HFF-Myc (cell line): ENCODE results near the gene S100A7A.
"Not testable (repeated sequence)": the region's sequence is repeated elsewhere in the genome, so short reads cannot be mapped to it uniquely, and the experiment has no call there.

Source experiments
- DNase-seq: peaks from one replicate; pipeline ENCODE4 v3.0.0-alpha.2; 2011; ENCODE audit warnings: low read depth; ENCODE audit errors: extremely low read depth
- H3K4me3 ChIP-seq: replicated peaks from 2 replicates; pipeline ENCODE4 v1.5.1; 2011; ENCODE audit warnings: low read depth, mild to moderate bottlenecking, control low read depth, low read length
- CTCF ChIP-seq: IDR thresholded peaks from 2 replicates; pipeline ENCODE4 v1.5.1; 2012; ENCODE audit warnings: mild to moderate bottlenecking, low read depth, low read length, control low read depth; ENCODE audit errors: missing control alignments

S100A7A gene

DNA sequence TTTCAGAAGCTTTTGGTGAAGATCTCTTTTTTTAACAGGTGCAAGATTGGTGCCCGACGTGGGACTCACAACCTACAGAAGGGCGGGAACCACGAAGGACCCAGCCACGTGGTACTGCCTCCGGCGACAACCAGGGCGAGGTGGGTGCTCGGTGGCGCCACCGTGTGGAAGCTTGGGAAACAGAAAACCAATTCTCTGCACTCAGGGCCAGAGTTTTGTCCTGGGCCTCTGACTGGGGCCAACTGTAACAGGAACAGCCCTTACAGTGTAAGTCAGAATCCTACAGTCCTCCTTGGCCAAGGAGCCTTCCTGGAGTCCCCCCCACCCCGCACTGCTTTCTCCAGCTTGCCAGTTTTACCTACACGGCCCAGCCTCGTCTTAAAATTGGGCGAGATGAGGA lies 11.6 kb upstream of the S100A7A start:
- peak; percentile 59 for TF ChIP-seq CTCF
- no peak for DNase-seq
- no peak overlapping the region for H3K4me3 ChIP-seq

DNA sequence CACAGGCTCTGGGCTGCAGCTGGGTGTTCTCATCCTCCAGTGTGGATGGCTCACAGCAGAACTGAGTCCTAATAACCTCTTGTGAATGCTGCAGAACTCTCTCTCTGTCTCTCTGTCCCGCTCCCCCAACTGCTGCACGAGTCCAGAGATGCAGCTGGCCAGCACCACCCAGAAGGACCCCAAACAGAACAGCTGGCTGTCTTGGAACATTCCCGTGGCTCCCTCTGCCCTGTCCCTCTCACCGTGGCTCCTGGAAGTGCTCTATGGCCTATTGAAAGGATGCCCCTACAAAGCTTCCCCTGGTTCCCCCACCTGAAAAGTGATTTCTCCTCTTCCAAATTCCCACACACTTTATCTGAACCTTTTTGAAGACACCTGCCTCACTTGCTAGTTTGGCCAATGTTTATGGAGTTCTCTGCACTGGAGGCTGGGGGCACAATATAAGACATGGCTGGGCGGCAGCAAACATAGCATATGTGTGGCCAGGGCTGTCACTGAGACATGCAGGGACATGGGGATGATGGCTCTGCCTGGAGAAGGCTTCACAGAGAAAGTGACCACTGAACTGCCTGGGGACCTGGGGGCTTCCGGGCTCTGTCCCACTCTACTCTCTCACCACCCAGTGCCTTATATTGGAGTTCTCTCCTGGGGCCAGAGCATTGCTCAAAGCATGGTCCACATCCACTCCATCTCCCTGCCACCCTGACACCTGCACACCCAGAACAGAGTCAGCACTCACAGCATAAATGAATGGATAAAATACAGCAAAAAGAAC lies 10.3 kb upstream of the S100A7A start:
- not testable (repeated sequence) for DNase-seq, H3K4me3 ChIP-seq

- DNase-seq, H3K4me3 ChIP-seq: not testable (repeated sequence)
Observed at GRCh38 chr1:153407274-153407673, 9.0 kb upstream of the S100A7A start.

DNA sequence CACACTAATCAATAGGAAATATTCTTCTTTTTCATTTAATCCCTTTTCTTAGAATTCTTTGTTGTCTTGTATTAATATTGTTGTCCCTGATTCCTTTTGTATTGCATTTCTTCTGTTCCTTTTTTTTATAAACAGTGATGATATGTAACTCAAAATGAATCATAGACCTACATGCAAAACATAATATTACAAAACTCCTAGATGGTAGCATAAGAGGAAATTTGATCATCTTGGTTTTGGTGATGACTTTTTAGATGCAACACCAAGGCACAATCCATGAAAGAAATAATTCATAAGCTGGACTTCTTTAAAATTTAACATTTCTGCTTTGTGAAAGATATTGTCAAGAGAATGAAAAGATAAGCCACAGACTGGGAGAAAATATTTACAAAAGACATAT lies 2.4 kb upstream of the S100A7A start:
- DNase-seq, H3K4me3 ChIP-seq: not testable (repeated sequence)

GRCh38 chr1:153417136-153417888 lies 992 bp downstream of the S100A7A start:
- no peak for TF ChIP-seq CTCF
- no peak for DNase-seq
- H3K4me3 ChIP-seq = no peak overlapping the region

DNA sequence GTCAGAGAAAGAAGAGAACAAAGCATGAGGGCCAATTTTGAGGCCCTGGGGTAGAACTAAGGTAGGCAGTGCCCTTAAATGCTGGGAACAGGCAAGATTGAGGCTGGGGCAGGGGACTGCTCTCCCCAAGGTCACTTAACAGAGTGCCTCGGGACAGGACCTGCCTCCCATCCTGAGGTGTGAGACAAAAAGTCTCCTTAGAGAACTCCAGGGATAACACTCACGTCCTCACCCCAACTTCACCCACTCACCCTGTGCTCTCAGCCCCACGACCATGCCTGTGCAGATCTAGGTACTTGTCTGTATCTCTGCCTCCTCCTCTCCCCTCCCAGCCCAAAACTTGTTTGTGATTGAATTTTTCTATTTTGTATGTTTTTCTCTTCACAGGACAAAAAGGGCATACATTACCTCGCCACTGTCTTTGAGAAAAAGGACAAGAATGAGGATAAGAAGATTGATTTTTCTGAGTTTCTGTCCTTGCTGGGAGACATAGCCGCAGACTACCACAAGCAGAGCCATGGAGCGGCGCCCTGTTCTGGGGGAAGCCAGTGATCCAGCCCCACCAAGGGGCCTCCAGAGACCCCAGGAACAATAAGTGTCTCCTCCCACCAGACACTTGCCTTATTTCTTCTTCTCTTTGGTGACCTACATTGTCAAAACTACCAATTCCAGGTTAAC lies 2.6 kb downstream of the S100A7A start:
- not testable (repeated sequence) for DNase-seq, H3K4me3 ChIP-seq

DNA sequence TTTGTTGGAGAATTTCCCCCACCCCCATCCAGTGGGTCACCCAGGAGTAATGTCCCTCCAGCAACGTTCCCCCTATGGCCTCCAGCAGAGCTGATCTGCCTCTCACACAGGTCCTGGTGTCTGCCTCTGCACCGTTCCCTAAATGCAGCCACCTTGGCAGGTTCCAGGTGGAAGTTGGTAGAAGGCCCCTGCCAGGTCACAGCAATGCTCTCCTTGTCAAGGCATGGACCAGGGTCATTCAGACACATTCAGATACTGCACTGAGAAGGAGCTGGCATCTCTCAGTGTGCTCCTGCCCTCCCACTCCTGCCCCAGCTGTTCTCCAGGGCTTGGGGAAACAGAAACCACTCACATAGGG lies 3.1 kb downstream of the S100A7A start:
- not testable (repeated sequence) for H3K4me3 ChIP-seq, DNase-seq

DNA sequence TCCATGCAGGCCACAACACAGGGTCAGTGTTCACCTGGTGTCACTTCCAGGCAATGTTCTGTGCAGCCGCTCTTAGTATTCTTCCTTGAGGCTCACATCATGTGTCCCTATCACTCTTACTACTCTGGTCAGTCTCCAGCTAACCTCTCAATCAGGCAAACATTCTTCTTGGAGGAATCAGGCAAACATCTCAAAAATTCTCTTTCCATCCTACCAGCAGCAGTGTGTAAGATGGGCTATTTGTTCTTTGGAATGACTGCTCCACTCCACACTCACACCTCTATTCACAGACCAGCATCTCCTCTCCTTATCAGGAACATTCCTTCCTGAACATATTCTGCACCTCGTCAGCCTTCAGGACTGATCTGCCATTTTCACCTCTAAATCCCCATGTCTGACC lies 4.0 kb downstream of the S100A7A start:
- no peak for TF ChIP-seq CTCF

GRCh38 chr1:153422450-153423068 lies 6.2 kb downstream of the S100A7A start:
- no peak for TF ChIP-seq CTCF
- DNase-seq = peak; percentile 20

More for the DNA sequence above, 4.0 kb downstream of the S100A7A start:
- no peak overlapping the region for H3K4me3 ChIP-seq
- no peak for DNase-seq

More at GRCh38 chr1:153422450-153423068, 6.2 kb downstream of the S100A7A start:
- H3K4me3 ChIP-seq = no peak overlapping the region
